ENCODE measurements around the gene MPHOSPH9. TPM values are rescaled to one million over a fixed set of nuclear protein-coding genes. Genes with fewer than 3 reads are reported as not detected.
A peak's percentile ranks its signal among the peaks of the same experiment; 100 is the strongest.

Gene MPHOSPH9
- total and polyA plus RNA-seq, 2 donors (not counting 1 experiment from before 2014, with no cell fraction given): 17.2 to 50.5 TPM

DNA sequence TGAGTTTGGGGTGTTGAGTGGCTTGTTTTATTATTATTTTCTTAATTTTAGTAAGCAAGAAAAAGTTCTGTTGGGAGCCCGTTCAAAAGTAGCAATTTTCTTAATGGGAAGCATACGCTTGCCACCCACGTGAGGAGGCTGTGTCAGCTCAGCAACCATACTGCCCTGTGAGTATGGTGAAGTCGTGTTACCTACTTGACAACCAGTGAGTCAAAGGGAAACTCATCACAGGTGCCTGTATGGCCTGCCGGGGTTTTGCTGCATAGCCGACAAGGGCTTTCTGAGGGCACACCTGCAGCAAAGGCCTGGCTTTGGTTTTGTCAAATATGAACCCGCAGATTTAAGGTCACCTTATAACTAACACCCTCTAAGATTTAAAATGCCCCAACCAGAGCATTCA is 113.1 kb downstream of the MPHOSPH9 start:
- Histone ChIP-seq H3K27ac (ENCODE audit: insufficient read depth, low read length) (no peak overlapping the region), H3K79me2 (ENCODE audit: control insufficient read depth, insufficient read depth, low read length) (peaks cover 4% of the 10 kb centered on the region), H3K27me3 (ENCODE audit: control insufficient read depth, insufficient read depth, low read length) (no peaks in the 10 kb centered on the region), H3K9ac (ENCODE audit: insufficient read depth, low read length) (no peak overlapping the region), H3K4me1 (ENCODE audit: control insufficient read depth, extremely low read depth, insufficient read depth, low read length) (peaks cover 8% of the 10 kb centered on the region), H2AFZ (ENCODE audit: low read length) (no peak overlapping the region), H3K36me3 (ENCODE audit: control insufficient read depth, insufficient read depth, low read length) (no peaks in the 10 kb centered on the region), H3K4me2 (ENCODE audit: extremely low read depth, insufficient read depth, low read length) (no peak overlapping the region), H3K4me3 (replicated peaks in 1 of 4; ENCODE audit: control extremely low read depth in 1 of 4, insufficient read depth in 1 of 4, low read depth in 3 of 4, low read length in 4 of 4) (no peak overlapping the region), H3K9me3 (ENCODE audit: control insufficient read depth, insufficient read depth, low read depth, low read length) (no peaks in the 10 kb centered on the region), H4K20me1 (ENCODE audit: control insufficient read depth, extremely low read depth, insufficient read depth, low read length) (no peaks in the 10 kb centered on the region)
- no peak for DNase-seq (ENCODE audit: low read depth in 2 of 2)
- TF ChIP-seq, protein P1, sequence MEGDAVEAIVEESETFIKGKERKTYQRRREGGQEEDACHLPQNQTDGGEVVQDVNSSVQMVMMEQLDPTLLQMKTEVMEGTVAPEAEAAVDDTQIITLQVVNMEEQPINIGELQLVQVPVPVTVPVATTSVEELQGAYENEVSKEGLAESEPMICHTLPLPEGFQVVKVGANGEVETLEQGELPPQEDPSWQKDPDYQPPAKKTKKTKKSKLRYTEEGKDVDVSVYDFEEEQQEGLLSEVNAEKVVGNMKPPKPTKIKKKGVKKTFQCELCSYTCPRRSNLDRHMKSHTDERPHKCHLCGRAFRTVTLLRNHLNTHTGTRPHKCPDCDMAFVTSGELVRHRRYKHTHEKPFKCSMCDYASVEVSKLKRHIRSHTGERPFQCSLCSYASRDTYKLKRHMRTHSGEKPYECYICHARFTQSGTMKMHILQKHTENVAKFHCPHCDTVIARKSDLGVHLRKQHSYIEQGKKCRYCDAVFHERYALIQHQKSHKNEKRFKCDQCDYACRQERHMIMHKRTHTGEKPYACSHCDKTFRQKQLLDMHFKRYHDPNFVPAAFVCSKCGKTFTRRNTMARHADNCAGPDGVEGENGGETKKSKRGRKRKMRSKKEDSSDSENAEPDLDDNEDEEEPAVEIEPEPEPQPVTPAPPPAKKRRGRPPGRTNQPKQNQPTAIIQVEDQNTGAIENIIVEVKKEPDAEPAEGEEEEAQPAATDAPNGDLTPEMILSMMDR (conservative IDR thresholded peaks at IDR 0.05 in 1 of 2, IDR thresholded peaks at IDR 0.05 in 1 of 2; ENCODE audit: low read depth in 1 of 2, low read length in 2 of 2): no peak
- TF ChIP-seq EZH2 (IDR thresholded peaks at IDR 0.05; ENCODE audit: low read length, missing control alignments): no peak

DNA sequence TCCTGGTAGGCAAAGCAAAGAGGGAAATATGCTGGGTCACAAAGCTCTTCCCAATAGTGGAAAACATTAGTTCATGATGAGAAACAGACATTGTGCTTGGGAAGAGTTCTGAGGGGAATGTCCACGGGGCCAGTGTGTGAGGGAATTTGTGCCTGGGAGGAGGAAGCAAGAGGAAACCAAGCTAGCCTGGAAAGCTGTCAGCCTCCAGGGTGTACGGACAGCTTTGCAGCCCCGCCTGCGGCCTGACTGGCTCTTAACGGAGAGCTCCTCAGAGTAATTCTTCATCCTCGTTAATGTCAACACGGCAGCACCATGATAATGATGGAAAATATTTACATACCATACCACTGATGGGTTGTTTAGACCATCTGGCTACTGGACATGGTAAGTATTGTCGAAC is 114.4 kb downstream of the MPHOSPH9 start:
- no peak overlapping the region for H3K4me3 ChIP-seq (replicated peaks in 1 of 4; ENCODE audit: control extremely low read depth in 1 of 4, insufficient read depth in 1 of 4, low read depth in 3 of 4, low read length in 4 of 4)
- DNase-seq (ENCODE audit: low read depth in 2 of 2): peak in 1 of 2 donors; percentile 64
- H3K27ac ChIP-seq (ENCODE audit: insufficient read depth, low read length): no peak overlapping the region
- H3K9ac ChIP-seq (ENCODE audit: insufficient read depth, low read length): no peak overlapping the region
- H2AFZ ChIP-seq (ENCODE audit: low read length): no peak overlapping the region
- no peak overlapping the region for H3K4me2 ChIP-seq (ENCODE audit: extremely low read depth, insufficient read depth, low read length)
- TF ChIP-seq, protein P1 (conservative IDR thresholded peaks at IDR 0.05 in 1 of 2, IDR thresholded peaks at IDR 0.05 in 1 of 2; ENCODE audit: low read depth in 1 of 2, low read length in 2 of 2): no peak
- H3K9me3 ChIP-seq (ENCODE audit: control insufficient read depth, insufficient read depth, low read depth, low read length): no peaks in the 10 kb centered on the region
- no peaks in the 10 kb centered on the region for H3K36me3 ChIP-seq (ENCODE audit: control insufficient read depth, insufficient read depth, low read length)
- peaks cover 10% of the 10 kb centered on the region for H3K4me1 ChIP-seq (ENCODE audit: control insufficient read depth, extremely low read depth, insufficient read depth, low read length)
- peaks cover 7% of the 10 kb centered on the region for H3K79me2 ChIP-seq (ENCODE audit: control insufficient read depth, insufficient read depth, low read length)
- no peaks in the 10 kb centered on the region for H4K20me1 ChIP-seq (ENCODE audit: control insufficient read depth, extremely low read depth, insufficient read depth, low read length)
- no peaks in the 10 kb centered on the region for H3K27me3 ChIP-seq (ENCODE audit: control insufficient read depth, insufficient read depth, low read length)

DNA sequence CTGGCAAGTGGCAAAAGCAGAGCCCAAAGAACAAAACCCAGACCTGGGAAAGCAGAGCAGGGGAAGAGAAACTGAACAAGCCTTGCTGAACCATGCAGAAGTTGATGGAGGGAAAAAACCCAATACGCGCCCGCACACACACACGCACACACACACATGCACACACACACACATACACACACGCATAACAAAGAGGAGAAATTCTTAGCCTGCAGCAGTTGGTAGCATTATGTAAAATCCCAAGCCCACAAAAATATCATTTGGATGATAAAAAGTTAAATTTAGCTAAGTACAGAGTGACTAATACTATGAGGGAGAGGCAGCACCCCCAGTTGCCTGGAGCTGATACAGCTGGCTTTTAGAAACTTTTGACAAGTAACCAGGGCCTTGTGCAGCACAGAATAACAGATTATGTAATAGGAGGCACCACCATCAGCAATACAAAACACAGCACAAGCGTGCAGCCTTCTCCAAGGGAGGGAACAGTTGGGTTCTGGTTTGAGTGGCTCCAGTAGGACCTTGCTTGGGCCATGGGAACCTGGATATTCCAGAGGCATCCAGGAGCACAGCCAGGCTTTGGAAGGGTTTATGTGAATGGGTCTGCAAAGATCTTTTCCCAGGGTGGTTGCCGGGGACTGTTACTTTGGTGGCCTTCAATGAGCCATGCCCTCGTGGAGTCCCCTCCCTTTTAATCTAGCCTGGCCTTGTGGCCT is 117.4 kb downstream of the MPHOSPH9 start:
- H3K9me3 ChIP-seq (ENCODE audit: control insufficient read depth, insufficient read depth, low read depth, low read length): no peaks in the 10 kb centered on the region
- peak overlapping the region; percentile 51 for H3K27ac ChIP-seq (ENCODE audit: insufficient read depth, low read length)
- TF ChIP-seq, protein P1 (conservative IDR thresholded peaks at IDR 0.05 in 1 of 2, IDR thresholded peaks at IDR 0.05 in 1 of 2; ENCODE audit: low read depth in 1 of 2, low read length in 2 of 2): no peak
- no peak for TF ChIP-seq EZH2 (IDR thresholded peaks at IDR 0.05; ENCODE audit: low read length, missing control alignments)
- H2AFZ ChIP-seq (ENCODE audit: low read length): no peak overlapping the region
- peak; percentile 97 to 98 for DNase-seq (ENCODE audit: low read depth in 2 of 2)
- H3K27me3 ChIP-seq (ENCODE audit: control insufficient read depth, insufficient read depth, low read length): no peaks in the 10 kb centered on the region
- peak overlapping the region; percentile 61 for H3K4me2 ChIP-seq (ENCODE audit: extremely low read depth, insufficient read depth, low read length)
- H3K36me3 ChIP-seq (ENCODE audit: control insufficient read depth, insufficient read depth, low read length): no peaks in the 10 kb centered on the region
- H3K79me2 ChIP-seq (ENCODE audit: control insufficient read depth, insufficient read depth, low read length): peaks cover 6% of the 10 kb centered on the region
- H3K4me3 ChIP-seq (replicated peaks in 1 of 4; ENCODE audit: control extremely low read depth in 1 of 4, insufficient read depth in 1 of 4, low read depth in 3 of 4, low read length in 4 of 4): peak overlapping the region in 1 of 4 experiments; percentile 32
- H3K4me1 ChIP-seq (ENCODE audit: control insufficient read depth, extremely low read depth, insufficient read depth, low read length): peaks cover 8% of the 10 kb centered on the region
- H4K20me1 ChIP-seq (ENCODE audit: control insufficient read depth, extremely low read depth, insufficient read depth, low read length): no peaks in the 10 kb centered on the region
- H3K9ac ChIP-seq (ENCODE audit: insufficient read depth, low read length): no peak overlapping the region
